ENCODE data around the gene TPT1.
A peak's percentile ranks its signal among the peaks of the same experiment; 100 is the strongest.
"Not testable (repeated sequence)": the region's sequence is repeated elsewhere in the genome, so short reads cannot be mapped to it uniquely, and the experiment has no call there.

The TPT1 gene

GRCh38 chr13:45299194-45299593 is 41.8 kb downstream of the TPT1 start:
- DNase-seq, result no peak

- DNase-seq, result not testable (repeated sequence)
These were observed 42.4 kb downstream of the TPT1 start for GRCh38 chr13:45298550-45298949.

GRCh38 chr13:45298206-45298505 is 42.8 kb downstream of the TPT1 start:
- DNase-seq, result no peak

GRCh38 chr13:45297456-45298205 is 43.4 kb downstream of the TPT1 start:
- DNase-seq, result no peak

- DNase-seq, result no peak
These were observed 44.7 kb downstream of the TPT1 start for GRCh38 chr13:45296259-45296658.

GRCh38 chr13:45295536-45295935 is 45.4 kb downstream of the TPT1 start:
- no peak for DNase-seq

- DNase-seq, result no peak
These were observed 48.8 kb downstream of the TPT1 start for GRCh38 chr13:45292176-45292575.

GRCh38 chr13:45289936-45290563 is 50.9 kb downstream of the TPT1 start:
- DNase-seq, result peak; percentile 54

Measured in NCI-H345 (cell line).